ENCODE results near the gene CCDC148.

GRCh38 chr2:158411748-158412147, 44.8 kb downstream of the CCDC148 start:
- TF ChIP-seq, protein P1, sequence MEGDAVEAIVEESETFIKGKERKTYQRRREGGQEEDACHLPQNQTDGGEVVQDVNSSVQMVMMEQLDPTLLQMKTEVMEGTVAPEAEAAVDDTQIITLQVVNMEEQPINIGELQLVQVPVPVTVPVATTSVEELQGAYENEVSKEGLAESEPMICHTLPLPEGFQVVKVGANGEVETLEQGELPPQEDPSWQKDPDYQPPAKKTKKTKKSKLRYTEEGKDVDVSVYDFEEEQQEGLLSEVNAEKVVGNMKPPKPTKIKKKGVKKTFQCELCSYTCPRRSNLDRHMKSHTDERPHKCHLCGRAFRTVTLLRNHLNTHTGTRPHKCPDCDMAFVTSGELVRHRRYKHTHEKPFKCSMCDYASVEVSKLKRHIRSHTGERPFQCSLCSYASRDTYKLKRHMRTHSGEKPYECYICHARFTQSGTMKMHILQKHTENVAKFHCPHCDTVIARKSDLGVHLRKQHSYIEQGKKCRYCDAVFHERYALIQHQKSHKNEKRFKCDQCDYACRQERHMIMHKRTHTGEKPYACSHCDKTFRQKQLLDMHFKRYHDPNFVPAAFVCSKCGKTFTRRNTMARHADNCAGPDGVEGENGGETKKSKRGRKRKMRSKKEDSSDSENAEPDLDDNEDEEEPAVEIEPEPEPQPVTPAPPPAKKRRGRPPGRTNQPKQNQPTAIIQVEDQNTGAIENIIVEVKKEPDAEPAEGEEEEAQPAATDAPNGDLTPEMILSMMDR (conservative IDR thresholded peaks at IDR 0.05; ENCODE audit: low read depth, low read length), result no peak
- TF ChIP-seq EZH2 (IDR thresholded peaks at IDR 0.05; ENCODE audit: low read length, unreplicated experiment), result no peak

Measured in PC-3 (cell line).